ENCODE measurements around the gene PIK3R5. TPM values are rescaled to one million over a fixed set of nuclear protein-coding genes. Genes with fewer than 3 reads are reported as not detected.

The PIK3R5 gene
- total RNA-seq, 2 experiments from 2014 or later = 0.76 to 1.5 TPM

- ChIA-PET CTCF (ENCODE audit: unreplicated experiment) (no interaction called here), POLR2A (interaction anchor here (1.5 kb wide), 1 partner anchor 12 kb away, joined by 5 read pairs; no protein-coding TSS in a partner anchor)
- H3K27ac ChIP-seq (ENCODE audit: low read depth, low read length, poor library complexity, severe bottlenecking) = no peak overlapping the region
- no peak overlapping the region for H3K4me2 ChIP-seq (ENCODE audit: low read length)
- no TSS peak for BruUV-seq (replicated peaks)
- H3K79me2 ChIP-seq (ENCODE audit: insufficient read depth, low read depth, low read length) = no peaks in the 10 kb centered on the region
- intact Hi-C loops (cut with micrococcal nuclease; ENCODE audit: unreplicated experiment) = no loop called here
- H3K9me3 ChIP-seq (ENCODE audit: low read length) = no peaks in the 10 kb centered on the region
- H3K4me3 ChIP-seq (ENCODE audit: low read depth, low read length, poor library complexity, severe bottlenecking) = no peak overlapping the region
- no peaks in the 10 kb centered on the region for H4K20me1 ChIP-seq (ENCODE audit: insufficient read depth, low read length)
- H3K4me1 ChIP-seq (ENCODE audit: insufficient read depth, low read length, poor library complexity, severe bottlenecking) = no peaks in the 10 kb centered on the region
- H2AFZ ChIP-seq (ENCODE audit: low read length) = no peak overlapping the region
- H3K9me2 ChIP-seq (ENCODE audit: insufficient read depth, low read length) = no peaks in the 10 kb centered on the region
- TF ChIP-seq CTCF (conservative IDR thresholded peaks at IDR 0.05; ENCODE audit: low read length) (no peak), EZH2phosphoT487 (IDR thresholded peaks at IDR 0.05; ENCODE audit: borderline replicate concordance, low read depth, low read length) (no peak)
- H3K36me3 ChIP-seq (ENCODE audit: insufficient read depth, low read length) = no peaks in the 10 kb centered on the region
- DNase-seq (ENCODE audit: low spot score) = no peak
Measured at GRCh38 chr17:8912084-8912981, 53.2 kb downstream of the PIK3R5 start.

GRCh38 chr17:8910969-8911604 is 54.4 kb downstream of the PIK3R5 start:
- POLR2A ChIA-PET = interaction anchor here (1.5 kb wide), 1 partner anchor 11 kb away, joined by 5 read pairs; no protein-coding TSS in a partner anchor
- H3K27ac ChIP-seq (ENCODE audit: low read depth, low read length, poor library complexity, severe bottlenecking) = no peak overlapping the region
- H4K20me1 ChIP-seq (ENCODE audit: insufficient read depth, low read length) = no peaks in the 10 kb centered on the region
- BruUV-seq (replicated peaks) = no TSS peak
- CTCF ChIA-PET (ENCODE audit: unreplicated experiment) = no interaction called here
- TF ChIP-seq CTCF (conservative IDR thresholded peaks at IDR 0.05; ENCODE audit: low read length) (no peak), EZH2phosphoT487 (IDR thresholded peaks at IDR 0.05; ENCODE audit: borderline replicate concordance, low read depth, low read length) (no peak)
- H3K36me3 ChIP-seq (ENCODE audit: insufficient read depth, low read length) = no peaks in the 10 kb centered on the region
- no peak overlapping the region for H3K4me2 ChIP-seq (ENCODE audit: low read length)
- no peak overlapping the region for H2AFZ ChIP-seq (ENCODE audit: low read length)
- no peaks in the 10 kb centered on the region for H3K79me2 ChIP-seq (ENCODE audit: insufficient read depth, low read depth, low read length)
- no peaks in the 10 kb centered on the region for H3K9me2 ChIP-seq (ENCODE audit: insufficient read depth, low read length)
- intact Hi-C loops (cut with micrococcal nuclease; ENCODE audit: unreplicated experiment) = no loop called here
- H3K9me3 ChIP-seq (ENCODE audit: low read length) = no peaks in the 10 kb centered on the region
- H3K4me3 ChIP-seq (ENCODE audit: low read depth, low read length, poor library complexity, severe bottlenecking) = no peak overlapping the region
- no peaks in the 10 kb centered on the region for H3K4me1 ChIP-seq (ENCODE audit: insufficient read depth, low read length, poor library complexity, severe bottlenecking)
- no peak for DNase-seq (ENCODE audit: low spot score)

Data from OCI-LY7 (cell line).